GM12872 (cell line): Measurements from ENCODE around the gene ZNF763.

Experiments used
- CTCF ChIP-seq: IDR thresholded peaks from 3 replicates; pipeline ENCODE4 v1.5.1; 2011; ENCODE audit warnings: low read depth, mild to moderate bottlenecking, low read length, moderate library complexity; ENCODE audit not compliant: insufficient read depth

ZNF763 gene

GRCh38 chr19:11986754-11987153 is 21.9 kb downstream of the ZNF763 start:
- no peak for TF ChIP-seq CTCF

- TF ChIP-seq CTCF: no peak
Measured at GRCh38 chr19:11987405-11988281, 22.8 kb downstream of the ZNF763 start.

GRCh38 chr19:11989112-11989456 is 24.2 kb downstream of the ZNF763 start:
- no peak for TF ChIP-seq CTCF

- TF ChIP-seq CTCF: no peak
Measured at GRCh38 chr19:11995174-11995573, 30.3 kb downstream of the ZNF763 start.

- no peak for TF ChIP-seq CTCF
Measured at GRCh38 chr19:12000152-12000981, 35.5 kb downstream of the ZNF763 start.

- no peak for TF ChIP-seq CTCF
Measured at GRCh38 chr19:12015015-12015752, 50.3 kb downstream of the ZNF763 start.

- no peak for TF ChIP-seq CTCF
Measured at GRCh38 chr19:12015753-12016116, 50.9 kb downstream of the ZNF763 start.
